ENCODE measurements around the gene KRTAP10-8.

DNA sequence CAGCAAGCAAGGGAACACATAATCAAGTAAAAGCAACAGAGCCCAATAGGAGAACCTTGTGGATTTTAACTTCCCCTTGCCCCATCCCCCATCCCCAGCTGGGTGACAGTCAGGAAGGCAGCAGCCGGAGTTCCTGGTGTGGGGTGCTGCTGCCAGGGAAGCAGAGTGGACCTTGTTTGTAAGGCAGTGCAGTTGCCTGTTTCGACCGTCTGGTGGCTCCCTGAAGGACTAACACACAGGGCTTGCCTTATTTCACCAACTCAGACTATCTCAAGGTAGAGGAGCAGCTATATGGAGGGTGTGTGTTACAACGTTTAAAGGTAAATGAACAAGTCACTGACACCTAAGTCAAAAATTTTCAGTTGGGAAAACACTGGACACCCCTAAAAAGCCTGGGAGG, 6.6 kb downstream of the KRTAP10-8 start:
- TF ChIP-seq ZFX (IDR thresholded peaks at IDR 0.05; ENCODE audit: borderline replicate concordance): no peak
- TF ChIP-seq, protein P1, sequence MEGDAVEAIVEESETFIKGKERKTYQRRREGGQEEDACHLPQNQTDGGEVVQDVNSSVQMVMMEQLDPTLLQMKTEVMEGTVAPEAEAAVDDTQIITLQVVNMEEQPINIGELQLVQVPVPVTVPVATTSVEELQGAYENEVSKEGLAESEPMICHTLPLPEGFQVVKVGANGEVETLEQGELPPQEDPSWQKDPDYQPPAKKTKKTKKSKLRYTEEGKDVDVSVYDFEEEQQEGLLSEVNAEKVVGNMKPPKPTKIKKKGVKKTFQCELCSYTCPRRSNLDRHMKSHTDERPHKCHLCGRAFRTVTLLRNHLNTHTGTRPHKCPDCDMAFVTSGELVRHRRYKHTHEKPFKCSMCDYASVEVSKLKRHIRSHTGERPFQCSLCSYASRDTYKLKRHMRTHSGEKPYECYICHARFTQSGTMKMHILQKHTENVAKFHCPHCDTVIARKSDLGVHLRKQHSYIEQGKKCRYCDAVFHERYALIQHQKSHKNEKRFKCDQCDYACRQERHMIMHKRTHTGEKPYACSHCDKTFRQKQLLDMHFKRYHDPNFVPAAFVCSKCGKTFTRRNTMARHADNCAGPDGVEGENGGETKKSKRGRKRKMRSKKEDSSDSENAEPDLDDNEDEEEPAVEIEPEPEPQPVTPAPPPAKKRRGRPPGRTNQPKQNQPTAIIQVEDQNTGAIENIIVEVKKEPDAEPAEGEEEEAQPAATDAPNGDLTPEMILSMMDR (IDR thresholded peaks at IDR 0.05): no peak

Measured in 22Rv1 (cell line).